Measurements from ENCODE around the gene HSD11B2.

GRCh38 chr16:67415872-67416793, 14.8 kb upstream of the HSD11B2 start, which contains the start of gene ZDHHC1:
- TF ChIP-seq CTCF (conservative IDR thresholded peaks at IDR 0.05; ENCODE audit: low read depth, low read length) (peak; percentile 57), CEBPB (IDR thresholded peaks at IDR 0.05; ENCODE audit: low read depth, low read length) (no peak), MAFK (IDR thresholded peaks at IDR 0.05; ENCODE audit: low read depth, low read length) (no peak), USF2 (IDR thresholded peaks at IDR 0.05; ENCODE audit: low read depth, low read length) (no peak), NFE2L2 (IDR thresholded peaks at IDR 0.05; ENCODE audit: low read depth, low read length) (no peak), RAD21 (IDR thresholded peaks at IDR 0.05; ENCODE audit: low read length) (peak; percentile 61), POLR2A (IDR thresholded peaks at IDR 0.05; ENCODE audit: low read depth, low read length) (no peak), SMC3 (IDR thresholded peaks at IDR 0.05; ENCODE audit: low read depth, low read length) (peak; percentile 27)

All from IMR-90 (cell line).